Renal cortex interstitium (tissue), 11 donors: ENCODE results near the gene IL1B. TPM values are rescaled to one million over a fixed set of nuclear protein-coding genes. Genes with fewer than 3 reads are reported as not detected.
"Not testable (repeated sequence)": the region's sequence is repeated elsewhere in the genome, so short reads cannot be mapped to it uniquely, and the experiment has no call there.

Source experiments
- DNase-seq, 11 donors: peaks; one replicate each; pipeline ENCODE4 v3.0.0-alpha.2; 2013; ENCODE audit warnings: low read depth in 9 of 11, low spot score in 4 of 11; ENCODE audit errors: extremely low read depth in 1 of 11
- polyA plus RNA-seq, 3 donors: library from polyadenylated mRNA; unstranded; fragments of 120-200 nt; gene quantifications; one replicate each; pipeline ENCODE4 v1.2.1, GENCODE V29; 2013; ENCODE audit not compliant: insufficient read length in 3 of 3

Gene IL1B
- polyA plus RNA-seq, 3 donors, result 0.53 to 2.9 (median 0.64) TPM

- DNase-seq, result no peak
Observed at GRCh38 chr2:112864072-112864471, 27.5 kb upstream of the IL1B start.

- not testable (repeated sequence) for DNase-seq
Observed at GRCh38 chr2:112859406-112860183, 23.0 kb upstream of the IL1B start.

- DNase-seq, result no peak
Observed at GRCh38 chr2:112850588-112850987, 14.0 kb upstream of the IL1B start.

- no peak for DNase-seq
Observed at GRCh38 chr2:112849956-112850355, 13.4 kb upstream of the IL1B start.

GRCh38 chr2:112848833-112849232, 12.3 kb upstream of the IL1B start:
- no peak for DNase-seq

GRCh38 chr2:112846031-112846430, 9.5 kb upstream of the IL1B start:
- DNase-seq, result no peak

- DNase-seq, result no peak
Observed at GRCh38 chr2:112843836-112844235, 7.3 kb upstream of the IL1B start.

- DNase-seq, result no peak
Observed at GRCh38 chr2:112843288-112843687, 6.7 kb upstream of the IL1B start.

- no peak for DNase-seq
Observed at GRCh38 chr2:112841295-112842044, 4.9 kb upstream of the IL1B start.

- no peak for DNase-seq
Observed at GRCh38 chr2:112840068-112840445, 3.5 kb upstream of the IL1B start.

GRCh38 chr2:112839407-112840067, 3.0 kb upstream of the IL1B start:
- no peak for DNase-seq

GRCh38 chr2:112836163-112836560, 417 bp downstream of the IL1B start:
- no peak for DNase-seq

- no peak for DNase-seq
Observed at GRCh38 chr2:112835536-112836162, 930 bp downstream of the IL1B start.

GRCh38 chr2:112835061-112835501, 1.5 kb downstream of the IL1B start:
- DNase-seq, result no peak

- DNase-seq, result peak in 2 of 11 donors; percentile 8 to 29
Observed at GRCh38 chr2:112834396-112835037, 2.1 kb downstream of the IL1B start.

- DNase-seq, result no peak
Observed at GRCh38 chr2:112833976-112834375, 2.6 kb downstream of the IL1B start.

GRCh38 chr2:112833639-112833931, 3.0 kb downstream of the IL1B start:
- DNase-seq, result not testable (repeated sequence)

- no peak for DNase-seq
Observed at GRCh38 chr2:112832841-112833638, 3.5 kb downstream of the IL1B start.
